Right lung (tissue), 5 donors: ENCODE data around the gene NECTIN1. TPM values are rescaled to one million over a fixed set of nuclear protein-coding genes. Genes with fewer than 3 reads are reported as not detected.

ENCODE experiments used
- DNase-seq, 2 donors: peaks; one replicate each; pipeline ENCODE4 v3.0.0-alpha.2; 2013
- polyA plus RNA-seq, 5 donors: library from polyadenylated mRNA; unstranded; fragments of 120-200 nt; gene quantifications; one replicate each; pipeline versions ENCODE4 v1.2.1 to v1.2.3, GENCODE V29; 2013; ENCODE audit warnings: inconsistent platforms in 1 of 5, low replicate concordance in 1 of 5; ENCODE audit not compliant: insufficient read length in 5 of 5, insufficient read depth in 1 of 5

Gene NECTIN1
- polyA plus RNA-seq, 5 donors: 13.5 to 22.0 (median 16.6) TPM

DNA sequence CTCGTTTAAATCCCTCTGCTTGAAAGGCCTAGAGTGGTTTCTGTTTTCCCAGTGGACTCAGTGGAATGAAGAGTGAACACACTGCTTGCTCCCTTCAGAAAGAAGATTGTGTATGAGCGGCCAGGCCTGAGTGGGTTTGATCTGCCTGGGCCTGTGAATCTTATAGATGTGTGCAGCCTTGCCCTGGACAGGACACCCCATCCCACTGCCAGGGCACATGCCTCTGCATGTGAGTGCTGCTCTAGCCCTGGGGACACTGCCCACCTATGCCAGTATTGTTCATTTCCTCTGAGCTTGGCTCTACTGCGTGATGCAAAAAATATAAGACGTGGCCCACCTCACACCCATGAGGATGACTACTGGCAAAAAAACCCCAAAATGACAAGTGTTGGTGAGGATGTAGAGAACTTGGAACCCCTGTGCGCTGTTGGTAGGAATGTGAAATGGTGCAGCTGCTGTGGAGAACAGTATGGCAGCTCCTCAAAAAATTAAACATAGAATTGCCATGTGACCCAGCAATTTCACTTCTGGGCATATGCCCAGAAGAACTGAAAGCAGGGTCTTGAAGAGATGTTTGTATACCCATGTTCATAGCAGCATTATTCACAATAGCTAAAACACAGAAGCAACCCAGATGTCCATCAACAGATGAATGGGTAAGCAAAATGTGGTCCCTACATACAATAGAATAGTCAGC lies 27.3 kb upstream of the NECTIN1 start:
- DNase-seq: no peak

DNA sequence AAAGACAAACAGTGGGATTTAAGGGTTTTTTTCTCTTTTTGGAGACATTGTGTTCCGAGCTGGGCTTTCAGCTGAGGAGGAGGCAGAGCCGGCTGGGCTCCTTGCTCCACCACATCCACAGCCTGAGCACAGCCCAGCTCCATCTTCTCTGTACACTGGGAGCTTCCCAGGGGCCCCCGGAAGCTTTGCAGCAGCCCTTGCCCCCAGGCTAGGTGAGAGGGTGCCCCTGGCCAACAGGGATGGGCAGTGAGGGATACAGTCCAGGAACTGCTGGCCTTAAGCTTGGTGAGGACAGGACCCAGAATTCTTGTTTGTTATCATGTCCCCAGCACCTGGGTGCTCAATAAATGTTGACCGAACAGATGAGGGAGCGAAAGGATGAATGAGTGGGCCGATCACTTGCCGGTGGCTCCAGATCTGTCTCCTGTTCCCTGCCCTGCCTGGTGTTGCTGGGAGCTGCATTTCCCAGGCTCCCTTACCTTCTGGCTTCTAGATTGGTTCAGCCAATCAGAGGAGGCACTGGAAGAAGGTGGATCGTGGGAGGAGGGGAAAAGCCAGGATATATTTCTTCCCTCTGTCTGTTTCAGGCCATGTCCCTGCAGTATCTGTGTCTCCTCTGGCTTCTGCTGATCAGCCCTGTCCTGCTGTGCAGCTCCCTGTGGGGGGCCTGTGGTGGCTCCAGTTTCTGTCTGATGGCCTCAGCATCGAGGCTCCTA lies 26.5 kb upstream of the NECTIN1 start:
- DNase-seq: no peak

- DNase-seq: no peak
These were observed 25.8 kb upstream of the NECTIN1 start for GRCh38 chr11:119754656-119755355.

- no peak for DNase-seq
These were observed 25.2 kb upstream of the NECTIN1 start for GRCh38 chr11:119754199-119754598.

DNA sequence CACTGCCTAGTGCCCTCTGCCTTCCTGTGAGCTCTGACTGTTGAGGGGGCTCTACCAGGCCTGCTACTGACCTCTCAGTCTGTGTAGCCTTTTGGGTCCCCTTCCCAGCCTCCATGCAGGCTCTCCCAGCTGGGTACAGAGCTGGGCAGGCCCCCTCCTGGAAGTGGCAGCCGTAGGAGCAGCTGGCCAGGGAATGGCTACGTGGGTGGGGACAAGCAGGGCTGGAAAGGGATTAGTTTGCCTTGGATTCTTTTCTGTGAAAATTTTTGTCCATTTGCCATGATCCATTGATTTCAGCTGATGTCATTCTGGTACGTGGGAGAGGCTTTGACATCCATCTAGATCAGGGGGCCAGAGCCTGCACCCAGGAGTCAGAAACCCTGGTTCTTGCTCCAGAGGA lies 23.9 kb upstream of the NECTIN1 start:
- no peak for DNase-seq

DNA sequence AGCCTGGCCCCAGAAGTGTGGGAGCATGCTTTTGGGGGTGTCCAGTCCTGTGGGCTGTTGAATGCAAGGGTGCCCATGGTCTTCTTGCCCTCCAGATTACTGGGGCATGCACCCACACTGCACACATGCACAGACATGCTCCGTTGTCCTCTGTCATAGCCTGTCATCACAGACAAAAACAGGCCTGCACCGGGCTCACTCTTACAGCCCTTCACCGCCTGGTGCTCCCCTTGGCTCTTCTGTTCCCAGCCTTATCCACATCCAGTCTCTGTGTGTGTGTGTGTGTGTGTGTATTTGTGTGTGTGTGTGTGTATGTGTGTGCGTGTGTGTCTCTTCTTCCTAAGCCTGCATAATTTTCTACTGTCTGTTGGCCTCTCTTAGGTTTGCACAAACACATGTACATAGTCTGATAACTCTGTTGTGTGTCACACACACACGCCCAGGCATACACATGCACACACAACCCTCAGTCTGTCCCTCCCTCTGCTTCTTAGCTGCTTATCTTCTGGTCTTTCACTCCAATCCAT lies 23.4 kb upstream of the NECTIN1 start:
- DNase-seq: no peak

DNA sequence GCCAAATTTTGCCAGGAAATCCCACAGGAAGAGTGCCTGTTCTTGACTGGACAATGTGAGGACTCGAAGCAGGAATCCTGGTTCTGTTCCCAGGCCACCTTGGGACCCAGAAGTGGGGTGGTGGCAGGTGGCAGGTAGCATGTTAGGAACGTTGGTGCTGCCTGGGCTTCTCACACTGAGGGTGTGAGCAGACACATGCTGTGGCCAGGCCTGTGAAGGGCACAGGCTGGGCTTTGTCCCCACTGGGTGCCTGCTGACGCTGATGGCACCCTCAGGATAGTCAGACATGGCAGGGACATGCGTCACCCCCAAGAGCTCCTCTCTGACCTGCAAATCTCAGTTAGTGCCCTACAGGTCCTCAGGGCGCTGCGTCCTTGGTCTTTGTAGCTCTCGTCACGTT lies 21.1 kb upstream of the NECTIN1 start:
- DNase-seq: no peak

DNA sequence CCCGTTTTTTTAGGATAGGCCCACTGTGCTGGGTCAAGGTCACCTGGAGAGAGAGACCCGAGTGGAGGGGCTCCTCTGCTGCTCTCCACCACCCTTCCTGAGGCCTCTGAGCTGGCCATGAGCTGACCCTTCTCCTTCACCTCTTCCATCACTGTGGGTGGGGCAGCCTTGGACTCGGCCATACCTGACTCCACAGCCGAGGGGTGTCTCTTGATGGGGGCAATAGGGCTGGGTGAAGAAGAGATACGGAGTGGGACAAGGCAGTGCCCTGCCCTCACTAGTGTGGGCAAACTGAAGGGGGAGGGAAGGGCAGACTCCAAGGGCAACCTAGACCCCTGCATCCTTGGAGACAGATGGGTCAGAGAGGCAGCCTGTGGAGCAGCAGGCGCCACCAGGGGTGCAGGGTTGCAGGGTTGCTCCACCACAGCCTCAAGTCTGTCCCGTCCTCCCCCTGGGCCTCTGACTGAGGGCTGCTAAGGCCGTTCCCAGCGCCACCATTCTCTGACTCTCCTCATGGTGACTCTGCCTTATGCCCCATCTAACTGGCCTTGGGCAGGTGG lies 20.1 kb upstream of the NECTIN1 start:
- DNase-seq: no peak

DNA sequence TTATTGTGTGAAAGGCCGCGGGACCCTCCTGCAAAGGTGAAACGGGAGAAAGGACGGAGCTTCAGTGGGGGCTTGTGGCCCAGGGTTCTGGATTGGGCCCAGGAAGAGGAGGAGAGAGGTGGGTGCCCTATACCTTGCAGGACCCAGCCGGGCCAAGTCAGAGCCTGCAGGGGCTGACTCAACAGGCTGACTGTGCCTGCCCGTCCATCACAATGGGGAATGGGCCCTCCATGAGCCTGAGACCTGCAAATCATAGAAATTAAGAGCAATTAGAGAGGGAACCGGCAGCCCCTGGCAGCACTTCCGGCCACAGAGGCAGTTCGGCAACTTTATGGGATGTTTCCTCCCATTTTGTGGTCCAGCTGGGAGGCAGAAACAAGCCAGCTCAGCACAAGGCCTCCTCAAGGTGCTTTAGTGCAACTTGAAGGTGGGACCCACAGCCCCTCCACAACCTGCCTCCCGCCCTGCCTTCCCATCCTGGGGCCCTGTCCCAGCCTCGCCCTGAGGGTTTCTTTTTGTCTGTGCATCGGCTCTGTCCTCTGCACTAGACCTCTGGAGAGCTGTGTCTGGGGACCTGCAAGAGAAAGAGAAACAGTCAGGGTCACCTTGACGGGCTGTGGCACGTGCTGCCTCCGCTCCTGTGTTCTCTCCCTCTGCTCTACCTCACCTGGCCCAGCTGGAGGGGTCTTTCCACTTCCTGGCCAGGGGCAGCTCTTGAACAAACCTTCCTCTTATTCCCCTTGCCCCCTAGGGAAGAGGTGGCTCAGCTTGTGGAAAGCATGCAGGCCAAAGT lies 19.1 kb upstream of the NECTIN1 start:
- no peak for DNase-seq

DNA sequence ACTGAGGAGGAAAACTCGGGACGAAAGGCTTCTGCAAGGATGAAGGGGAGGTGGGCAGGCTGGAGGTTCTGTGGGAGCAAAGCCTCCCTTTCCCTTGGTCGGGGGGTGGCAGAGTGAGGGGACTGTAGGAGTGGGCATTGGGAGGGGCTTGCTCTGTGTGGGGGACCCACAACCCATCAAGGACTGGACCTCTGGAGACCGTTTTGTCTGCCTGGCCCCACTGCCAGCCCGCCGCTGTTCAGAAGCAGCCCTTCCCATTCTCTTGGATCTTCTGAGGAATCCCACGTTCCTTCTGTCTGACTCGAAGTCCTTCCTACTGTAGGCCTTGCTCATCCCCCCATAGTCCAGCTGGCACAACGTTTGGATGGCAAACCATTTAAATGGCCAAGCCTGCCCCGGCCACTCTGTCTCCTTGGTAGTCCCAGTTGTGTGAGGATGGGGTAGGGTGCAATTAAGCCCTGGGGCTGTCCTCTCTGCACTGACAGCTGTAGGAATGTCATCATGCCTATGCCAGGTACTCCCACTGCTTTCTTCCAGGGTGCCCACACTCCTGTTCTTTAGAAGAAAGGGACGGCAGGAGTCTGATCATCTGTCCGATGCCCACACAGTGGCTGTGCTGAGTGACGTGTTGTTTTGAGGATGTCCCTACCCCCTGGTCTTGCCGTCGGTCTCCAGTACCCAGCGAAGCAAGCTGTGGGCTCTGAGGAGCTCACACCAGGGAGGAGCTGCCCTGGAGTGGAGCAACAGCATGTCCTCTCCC lies 17.0 kb upstream of the NECTIN1 start:
- no peak for DNase-seq

DNA sequence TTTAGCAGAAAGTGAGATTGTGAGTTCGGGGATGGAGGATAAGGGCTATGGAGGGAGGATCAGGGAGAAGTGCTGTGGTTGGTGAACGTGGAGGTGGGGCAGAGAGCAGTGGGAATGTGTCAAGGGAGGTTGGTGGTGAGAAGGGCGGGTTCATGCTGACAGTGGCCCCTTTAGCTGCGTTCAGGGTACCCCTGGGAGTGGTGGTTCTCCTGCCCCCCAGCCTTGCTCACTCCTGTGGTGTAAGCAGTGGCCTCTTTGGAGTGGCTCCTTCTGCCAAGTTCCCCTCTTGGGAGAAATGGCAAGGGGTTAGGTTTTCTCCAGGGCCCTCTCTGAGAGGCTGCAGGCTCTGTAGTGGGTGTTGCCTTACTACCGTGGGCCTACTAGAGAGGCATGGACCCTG lies 16.1 kb upstream of the NECTIN1 start:
- no peak for DNase-seq

GRCh38 chr11:119744577-119744976 lies 15.6 kb upstream of the NECTIN1 start:
- no peak for DNase-seq

DNA sequence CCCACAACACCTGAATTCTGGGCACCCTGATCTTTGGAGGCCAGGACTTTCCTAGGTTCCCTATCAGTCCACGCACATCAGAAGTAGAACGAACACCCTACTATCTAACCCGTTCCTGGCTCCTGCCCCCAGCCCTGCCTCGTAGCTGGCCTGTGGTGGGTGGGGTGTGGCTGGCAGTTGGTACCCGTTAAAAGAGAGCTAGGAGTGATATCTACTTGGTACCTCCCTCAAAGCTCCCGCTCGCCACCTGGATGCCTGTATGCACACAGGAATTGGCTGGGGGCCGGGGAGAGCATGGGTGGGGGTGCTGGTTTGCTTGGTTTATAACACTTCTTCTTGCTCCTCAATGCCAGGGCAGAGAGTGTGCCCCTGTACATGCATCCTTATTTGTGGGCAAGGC lies 14.0 kb upstream of the NECTIN1 start:
- DNase-seq: no peak

GRCh38 chr11:119742263-119742861 lies 13.4 kb upstream of the NECTIN1 start:
- DNase-seq: peak; percentile 45 to 55

GRCh38 chr11:119741369-119742262 lies 12.6 kb upstream of the NECTIN1 start:
- DNase-seq: no peak

DNA sequence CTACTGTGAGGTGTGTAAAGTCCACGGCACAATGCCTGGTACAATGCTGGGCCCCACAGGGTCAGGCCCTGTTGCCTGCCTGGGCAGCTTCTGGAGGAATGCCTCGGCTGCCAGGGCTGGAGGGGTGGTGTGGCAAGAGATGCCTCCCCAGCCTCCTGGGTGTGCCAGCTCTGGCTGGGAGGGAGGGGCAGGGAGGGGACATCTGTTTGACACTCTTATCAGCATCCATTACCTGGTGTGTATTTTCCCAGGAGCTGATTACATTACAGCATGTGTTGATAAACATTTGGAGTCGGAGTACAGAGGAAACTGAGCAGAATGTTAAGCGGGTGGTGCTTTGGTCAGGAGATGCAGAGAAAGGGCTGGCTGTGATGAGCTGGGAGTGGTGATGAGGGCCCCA lies 11.0 kb upstream of the NECTIN1 start:
- DNase-seq: no peak

DNA sequence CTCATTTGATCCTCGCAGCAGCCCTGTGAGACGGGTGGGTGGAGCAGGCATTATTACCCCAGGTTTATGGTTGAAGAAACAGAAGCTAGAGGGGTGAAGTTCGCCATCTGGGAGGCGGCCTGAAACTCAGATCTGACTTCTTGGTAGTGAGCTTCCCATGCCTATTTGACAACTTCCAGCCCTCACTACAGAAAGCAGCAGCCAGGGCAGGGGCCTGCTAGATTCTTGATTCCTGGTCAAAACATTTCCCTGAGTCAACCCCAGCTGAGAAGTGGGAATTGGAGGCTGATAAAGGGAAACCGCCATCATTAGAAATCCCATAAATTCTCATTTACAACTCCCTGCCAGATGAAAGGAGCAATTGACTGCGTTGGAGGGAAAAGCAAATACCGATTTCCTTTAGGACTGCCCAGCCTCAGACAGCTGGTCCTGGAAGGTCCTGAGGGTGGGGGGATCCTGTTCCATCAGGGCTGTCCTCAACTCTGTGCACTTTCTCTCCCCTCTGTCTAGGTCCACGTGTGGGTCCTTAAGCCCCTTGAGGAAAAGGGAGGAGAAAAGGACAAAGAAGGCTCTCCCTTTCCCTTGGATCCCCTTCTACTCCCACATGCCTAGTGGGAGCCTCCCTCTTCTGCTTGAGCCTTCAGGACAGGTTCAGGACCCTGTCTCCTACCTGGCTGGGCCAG lies 10.2 kb upstream of the NECTIN1 start:
- DNase-seq: peak in 1 of 2 donors; percentile 18

DNA sequence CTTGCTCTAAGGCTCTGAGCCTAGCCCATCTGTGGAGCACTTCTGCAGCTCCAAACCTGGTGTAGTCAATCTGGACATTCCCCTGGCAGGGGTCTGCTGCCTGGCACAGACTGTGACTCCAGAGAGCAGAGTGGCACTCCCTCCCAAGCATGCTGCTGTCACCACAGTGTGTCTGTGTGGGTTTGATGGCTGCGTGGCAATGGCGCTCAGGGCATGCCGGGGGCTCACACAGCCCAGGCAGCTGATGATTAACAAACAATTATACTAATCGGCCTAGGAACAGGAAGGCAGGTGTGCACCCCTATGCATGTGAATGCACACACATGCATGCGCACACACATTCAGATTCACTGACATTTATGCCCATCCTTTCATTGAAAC lies 9.0 kb upstream of the NECTIN1 start:
- no peak for DNase-seq
